ENCODE results near the gene TNNI3K. TPM values are rescaled to one million over a fixed set of nuclear protein-coding genes. Genes with fewer than 3 reads are reported as not detected.

Gene TNNI3K
- polyA plus RNA-seq, 1 experiment: 1.1 TPM

- POLR2A ChIA-PET: no interaction called here
- TF ChIP-seq CTCF (IDR thresholded peaks at IDR 0.05; ENCODE audit: low read depth, low read length): no peak
- CTCF ChIA-PET: interaction anchor here (1.7 to 1.8 kb wide), 2 partner anchors 10 to 33 kb away, joined by 3 to 4 read pairs; no protein-coding TSS in a partner anchor
These were observed 157.7 kb downstream of the TNNI3K start for GRCh38 chr1:74392840-74393239.

DNA sequence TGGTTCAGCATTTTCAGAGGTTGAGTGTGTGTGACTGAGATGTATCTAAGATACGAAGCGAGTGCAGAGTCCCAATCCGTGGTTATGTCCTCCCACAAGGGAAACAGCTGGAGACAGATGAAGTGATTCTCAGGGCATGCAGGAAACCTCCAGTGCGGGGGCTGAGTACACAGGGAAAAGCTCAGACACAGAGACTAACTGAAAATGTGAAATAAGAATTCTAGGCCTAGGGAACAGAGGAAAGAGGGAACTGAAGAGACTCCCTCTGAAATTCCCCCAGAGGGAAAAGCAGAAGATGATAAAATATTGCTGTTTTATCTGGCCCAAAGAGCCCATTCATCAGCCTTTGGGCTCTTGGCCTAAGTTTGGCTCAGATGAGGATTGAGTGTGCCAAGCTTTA lies 160.4 kb downstream of the TNNI3K start:
- DNase-seq (ENCODE audit: low read depth, low spot score): peak; percentile 18
- H3K27ac ChIP-seq (ENCODE audit: low read depth, low read length): peak overlapping the region; percentile 13
- CTCF ChIA-PET: interaction anchor here (1.5 to 2.7 kb wide), 2 partner anchors 73 to 108 kb away, joined by 3 to 9 read pairs; no protein-coding TSS in a partner anchor
- POLR2A ChIA-PET: no interaction called here
- no peak overlapping the region for H3K4me3 ChIP-seq (ENCODE audit: low read depth, low read length)
- no peaks in the 10 kb centered on the region for H3K9me3 ChIP-seq (ENCODE audit: control insufficient read depth, insufficient read depth, low read length)
- H3K27me3 ChIP-seq (ENCODE audit: control insufficient read depth, insufficient read depth, low read length): no peaks in the 10 kb centered on the region
- TF ChIP-seq CTCF (IDR thresholded peaks at IDR 0.05; ENCODE audit: low read depth, low read length): no peak

More at GRCh38 chr1:74392840-74393239, 157.7 kb downstream of the TNNI3K start:
- Histone ChIP-seq H3K4me3 (ENCODE audit: low read depth, low read length) (no peak overlapping the region), H3K27ac (ENCODE audit: low read depth, low read length) (no peak overlapping the region), H3K9me3 (ENCODE audit: control insufficient read depth, insufficient read depth, low read length) (no peaks in the 10 kb centered on the region), H3K27me3 (ENCODE audit: control insufficient read depth, insufficient read depth, low read length) (no peaks in the 10 kb centered on the region)
- no peak for DNase-seq (ENCODE audit: low read depth, low spot score)

GRCh38 chr1:74396462-74396861 lies 161.3 kb downstream of the TNNI3K start:
- no peak for DNase-seq (ENCODE audit: low read depth, low spot score)
- H3K27ac ChIP-seq (ENCODE audit: low read depth, low read length): no peak overlapping the region
- TF ChIP-seq CTCF (IDR thresholded peaks at IDR 0.05; ENCODE audit: low read depth, low read length): no peak
- H3K27me3 ChIP-seq (ENCODE audit: control insufficient read depth, insufficient read depth, low read length): no peaks in the 10 kb centered on the region
- CTCF ChIA-PET: interaction anchor here (1.5 to 2.7 kb wide), 2 partner anchors 72 to 107 kb away, joined by 3 to 9 read pairs; no protein-coding TSS in a partner anchor
- H3K4me3 ChIP-seq (ENCODE audit: low read depth, low read length): no peak overlapping the region
- no peaks in the 10 kb centered on the region for H3K9me3 ChIP-seq (ENCODE audit: control insufficient read depth, insufficient read depth, low read length)
- POLR2A ChIA-PET: no interaction called here

DNA sequence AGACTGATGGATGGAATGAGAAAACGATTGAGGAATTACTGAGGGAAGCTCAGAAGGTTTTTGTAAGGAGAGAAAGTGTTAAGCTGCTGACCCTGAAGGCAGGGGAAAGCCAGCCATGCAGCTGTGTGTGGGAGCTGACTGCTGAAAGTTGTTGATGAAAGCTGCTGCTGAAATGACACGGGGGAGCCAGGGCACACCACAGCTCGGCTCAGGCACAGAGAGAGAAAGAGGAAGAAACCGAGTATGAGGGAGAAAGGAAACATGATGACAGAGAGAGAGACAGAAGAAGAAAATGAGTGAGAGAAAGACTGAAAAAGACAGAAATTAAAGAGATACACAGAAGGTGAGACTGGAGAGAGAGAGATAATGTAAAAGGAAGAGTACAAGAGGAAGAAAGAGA lies 161.7 kb downstream of the TNNI3K start:
- ChIA-PET POLR2A (no interaction called here), CTCF (interaction anchor here (2.7 kb wide), 1 partner anchor 72 kb away, joined by 9 read pairs; no protein-coding TSS in a partner anchor)
- Histone ChIP-seq H3K27ac (ENCODE audit: low read depth, low read length) (no peak overlapping the region), H3K4me3 (ENCODE audit: low read depth, low read length) (no peak overlapping the region), H3K9me3 (ENCODE audit: control insufficient read depth, insufficient read depth, low read length) (no peaks in the 10 kb centered on the region), H3K27me3 (ENCODE audit: control insufficient read depth, insufficient read depth, low read length) (no peaks in the 10 kb centered on the region)
- TF ChIP-seq CTCF (IDR thresholded peaks at IDR 0.05; ENCODE audit: low read depth, low read length): no peak
- no peak for DNase-seq (ENCODE audit: low read depth, low spot score)

DNA sequence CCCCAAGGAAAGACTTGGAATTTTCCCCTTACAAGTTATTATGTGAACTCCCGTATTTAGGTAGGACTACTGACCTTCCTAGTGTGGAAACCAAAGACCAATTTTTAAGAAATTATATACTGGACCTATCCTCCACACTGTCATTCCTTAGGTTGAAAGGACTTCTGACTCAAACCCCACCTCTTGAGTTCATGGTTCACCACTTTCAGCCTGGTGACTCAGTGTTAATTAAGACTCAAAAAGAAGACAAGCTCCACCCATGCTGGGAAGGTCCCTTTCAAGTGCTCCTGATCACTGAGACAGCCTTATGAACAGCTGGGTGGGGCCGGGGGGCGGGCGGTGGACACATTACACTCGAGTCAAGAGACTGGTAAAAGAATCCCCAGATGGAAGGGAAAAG lies 164.1 kb downstream of the TNNI3K start:
- Histone ChIP-seq H3K27ac (ENCODE audit: low read depth, low read length) (no peak overlapping the region), H3K27me3 (ENCODE audit: control insufficient read depth, insufficient read depth, low read length) (no peaks in the 10 kb centered on the region), H3K9me3 (ENCODE audit: control insufficient read depth, insufficient read depth, low read length) (no peaks in the 10 kb centered on the region), H3K4me3 (ENCODE audit: low read depth, low read length) (no peak overlapping the region)
- CTCF ChIA-PET: no interaction called here
- POLR2A ChIA-PET: no interaction called here
- TF ChIP-seq CTCF (IDR thresholded peaks at IDR 0.05; ENCODE audit: low read depth, low read length): no peak
- DNase-seq (ENCODE audit: low read depth, low spot score): no peak
